CD4-positive, alpha-beta T cell treated with Interleukin-10 for 1 hour (primary cell): ENCODE measurements around the gene NGFR.

Experiments used
- DNase-seq: peaks from one replicate; pipeline ENCODE4 v3.0.0-alpha.2; 2020

Gene NGFR

DNA sequence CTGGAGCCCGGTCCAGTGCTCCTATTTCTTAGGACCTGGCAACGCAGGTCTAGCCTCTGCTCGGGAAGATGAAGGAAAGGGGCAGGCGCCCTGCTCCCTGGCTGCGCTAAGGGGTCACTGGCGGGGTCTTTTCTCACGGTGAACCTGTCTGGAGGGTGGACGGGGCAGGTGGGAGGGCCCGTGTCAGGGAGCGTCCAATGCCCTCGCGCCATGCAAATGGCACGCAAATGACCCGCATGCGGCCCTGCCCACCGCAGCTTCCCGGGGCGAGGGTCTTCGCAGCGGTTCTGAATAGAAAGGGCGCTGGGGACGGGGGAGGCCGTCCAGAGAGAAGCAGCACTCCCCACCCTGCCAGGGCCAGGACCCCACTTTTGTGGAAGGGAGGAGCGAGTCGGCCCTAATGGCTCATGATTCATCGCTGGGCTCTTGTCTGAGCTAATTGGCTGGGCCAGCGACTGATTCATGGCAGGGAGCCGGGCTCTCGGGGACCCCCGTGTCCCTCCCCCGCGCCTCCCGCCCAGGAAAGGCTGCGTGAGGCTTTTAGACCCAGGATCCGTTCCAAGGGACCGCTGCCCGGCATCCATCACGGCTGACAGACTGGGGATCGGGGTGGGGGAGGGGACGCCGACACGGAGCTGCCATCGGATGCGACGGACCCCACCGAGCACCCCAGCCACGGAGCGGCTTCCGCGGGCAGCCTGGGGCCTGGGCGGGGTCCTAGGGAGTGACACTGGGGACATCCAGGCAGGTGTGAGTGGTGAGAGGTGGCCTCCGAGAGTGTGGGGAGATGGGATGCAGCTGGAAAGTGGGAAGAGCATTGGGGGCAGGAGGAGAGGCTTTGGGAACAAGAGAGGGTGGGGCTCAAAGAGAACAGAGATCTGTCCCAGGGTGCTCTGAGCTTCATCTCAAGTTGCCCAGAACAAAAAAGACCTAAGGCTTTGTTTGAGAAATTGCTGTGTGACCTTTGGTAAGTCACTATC, 25.0 kb upstream of the NGFR start:
- DNase-seq = no peak

DNA sequence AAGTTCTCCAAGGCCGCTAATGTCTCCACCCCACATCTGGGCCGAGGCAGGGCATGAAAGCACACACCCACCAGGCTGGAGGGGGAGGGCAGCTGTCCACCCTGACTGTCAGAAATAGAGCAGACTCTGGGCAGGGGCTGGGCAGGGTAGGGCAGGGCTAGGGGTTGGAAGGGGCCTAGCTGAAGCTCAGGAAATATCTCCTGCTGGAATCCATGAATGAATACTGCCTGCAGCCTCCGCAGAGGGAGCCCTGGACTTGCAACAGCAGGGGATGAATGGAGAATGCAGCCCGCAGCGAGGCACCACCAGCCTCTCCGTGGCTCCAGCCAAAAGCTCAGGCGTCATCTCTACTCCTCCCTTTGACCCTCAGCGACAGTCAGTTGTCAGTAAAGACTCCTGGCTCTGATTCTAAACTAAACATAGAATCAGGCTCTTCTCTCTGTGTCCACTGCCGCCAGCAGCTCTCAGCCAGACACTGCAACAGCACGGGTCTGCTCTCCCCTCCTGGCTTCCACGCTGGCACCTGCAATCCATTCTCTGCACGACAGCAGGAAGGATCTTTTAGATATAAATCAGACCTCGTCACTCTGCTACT, 23.9 kb upstream of the NGFR start:
- no peak for DNase-seq

DNA sequence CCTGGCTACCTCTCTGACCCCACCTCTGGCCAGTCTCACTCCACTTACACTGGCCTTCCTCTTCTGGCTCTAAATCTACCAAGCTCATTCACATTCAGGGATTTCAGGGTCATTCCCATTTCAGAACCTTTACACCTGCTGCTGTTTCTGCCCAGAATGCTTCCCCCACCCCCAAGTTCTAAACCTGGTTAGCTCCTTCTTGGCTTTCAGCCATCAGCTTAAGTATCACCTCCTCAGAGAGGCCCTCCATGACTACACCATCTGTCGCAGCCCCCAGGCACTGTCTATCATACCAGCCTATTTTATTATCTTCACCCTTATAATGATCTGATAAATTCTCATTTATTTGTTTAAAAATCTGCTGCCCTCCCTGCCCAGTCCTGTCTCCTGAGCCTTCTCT, 23.3 kb upstream of the NGFR start:
- DNase-seq = no peak

DNA sequence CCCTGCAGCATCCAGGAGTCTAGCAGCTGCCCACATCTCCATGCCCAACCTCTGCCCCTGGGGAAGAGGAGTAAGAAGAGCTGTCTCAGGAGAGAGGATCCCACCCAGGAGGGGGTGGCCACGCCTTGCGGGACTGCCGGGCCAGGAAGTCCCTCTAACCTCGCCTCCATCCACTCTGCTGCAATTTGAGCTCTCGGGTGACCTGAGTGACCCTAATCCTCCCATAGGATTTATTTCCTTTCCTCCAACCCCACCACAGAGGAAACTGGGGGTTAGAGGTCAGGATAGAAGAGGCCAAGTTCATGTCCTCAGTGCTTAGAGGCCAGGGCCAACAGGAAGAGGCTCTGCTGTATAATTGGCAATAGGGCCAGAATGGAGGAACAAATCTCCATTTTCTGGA, 22.6 kb upstream of the NGFR start:
- no peak for DNase-seq

DNA sequence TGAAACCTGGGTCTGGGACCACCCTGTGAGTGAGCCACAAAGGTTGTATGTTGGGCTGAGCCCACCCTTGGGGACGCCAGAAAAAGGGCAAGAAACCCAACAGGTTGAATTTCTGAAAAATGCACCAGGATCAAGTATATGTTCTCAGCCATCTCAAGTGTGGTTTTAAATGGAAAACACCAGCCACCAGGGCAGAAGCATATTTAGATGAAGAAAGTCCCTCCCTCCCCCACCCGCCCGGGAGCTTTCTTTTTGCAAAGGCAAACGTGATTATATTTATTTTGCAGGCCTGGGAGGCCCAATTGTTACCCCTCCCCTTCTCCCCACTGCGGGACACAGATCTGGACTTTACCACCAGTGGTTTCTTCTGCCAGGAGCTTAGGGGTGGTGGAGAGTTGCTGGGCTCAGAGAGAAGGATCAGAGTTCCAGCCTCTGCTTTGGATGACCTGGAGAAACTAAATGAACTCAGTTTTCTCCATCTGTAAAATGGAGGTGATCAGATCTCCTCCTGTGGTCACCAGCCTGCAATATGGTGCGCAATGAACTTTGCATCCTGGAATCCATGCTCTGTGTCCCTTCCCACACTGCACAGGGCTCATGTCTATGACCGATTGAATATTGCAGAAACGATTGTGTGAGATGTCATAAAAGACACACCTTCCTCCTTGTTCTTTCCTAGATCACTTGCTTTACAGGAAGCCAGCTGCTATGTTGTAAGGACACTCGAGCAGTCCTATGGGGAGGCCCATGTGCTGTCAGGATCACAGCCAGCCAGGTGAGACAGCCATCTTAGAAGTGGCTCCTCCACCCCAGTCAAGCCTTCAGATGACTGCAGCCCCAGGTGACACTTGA, 21.0 kb upstream of the NGFR start:
- no peak for DNase-seq

DNA sequence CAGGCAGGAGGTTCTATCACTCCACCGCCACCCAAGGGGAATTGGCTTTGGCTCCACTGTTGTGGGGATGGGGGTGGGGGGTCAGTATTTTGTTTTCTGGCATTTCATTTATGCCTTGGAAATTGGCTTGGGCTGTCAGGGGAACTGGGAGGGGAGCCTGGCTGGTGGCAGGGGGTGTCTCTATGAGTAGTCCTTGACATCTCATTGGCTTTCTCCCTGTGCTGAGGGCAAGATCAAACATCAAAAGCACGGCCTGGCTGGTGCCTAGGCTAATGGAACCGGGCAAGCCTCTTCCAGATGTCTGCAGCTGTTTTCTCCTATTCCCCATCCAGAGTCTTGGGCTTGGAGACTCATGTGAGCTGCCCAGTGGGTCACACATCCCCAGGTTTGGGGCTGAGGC, 17.4 kb upstream of the NGFR start:
- no peak for DNase-seq

DNA sequence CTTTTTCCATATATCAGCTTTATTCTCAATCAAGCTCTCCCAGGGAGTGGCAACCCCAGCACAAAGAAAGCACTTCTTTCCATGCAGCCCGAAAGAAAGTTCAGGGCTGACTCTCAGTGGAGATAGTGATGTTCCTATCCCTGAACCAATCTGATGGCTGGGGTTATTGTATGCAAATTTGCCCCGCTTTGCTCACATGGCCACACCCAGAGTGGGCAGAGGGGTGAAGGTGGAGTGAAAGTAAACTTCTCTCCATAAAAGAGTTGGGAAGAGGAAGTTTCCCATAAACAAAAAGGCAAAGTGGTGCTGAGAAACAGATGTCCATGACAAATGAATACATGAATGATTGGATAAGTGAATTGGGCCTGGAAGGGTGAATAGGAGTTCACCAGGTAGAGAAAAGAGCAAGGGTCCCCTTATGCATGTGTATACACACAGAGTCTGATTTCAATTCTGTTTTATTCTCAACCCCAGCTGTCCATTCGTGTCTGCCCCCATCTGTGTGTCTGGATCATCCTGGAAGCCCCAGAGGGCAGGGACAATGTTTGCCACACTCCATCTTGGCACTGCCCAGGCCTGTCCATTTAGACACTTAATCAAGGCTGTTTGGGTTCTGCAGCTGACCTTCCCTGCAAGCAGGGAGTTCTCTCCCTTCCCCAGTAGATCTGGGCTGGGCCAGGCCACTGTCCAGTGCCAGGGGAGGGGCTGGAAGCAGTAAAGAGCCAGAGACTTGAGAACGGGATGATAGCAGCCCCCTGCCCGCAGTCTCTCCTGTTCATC, 14.1 kb upstream of the NGFR start:
- no peak for DNase-seq

DNA sequence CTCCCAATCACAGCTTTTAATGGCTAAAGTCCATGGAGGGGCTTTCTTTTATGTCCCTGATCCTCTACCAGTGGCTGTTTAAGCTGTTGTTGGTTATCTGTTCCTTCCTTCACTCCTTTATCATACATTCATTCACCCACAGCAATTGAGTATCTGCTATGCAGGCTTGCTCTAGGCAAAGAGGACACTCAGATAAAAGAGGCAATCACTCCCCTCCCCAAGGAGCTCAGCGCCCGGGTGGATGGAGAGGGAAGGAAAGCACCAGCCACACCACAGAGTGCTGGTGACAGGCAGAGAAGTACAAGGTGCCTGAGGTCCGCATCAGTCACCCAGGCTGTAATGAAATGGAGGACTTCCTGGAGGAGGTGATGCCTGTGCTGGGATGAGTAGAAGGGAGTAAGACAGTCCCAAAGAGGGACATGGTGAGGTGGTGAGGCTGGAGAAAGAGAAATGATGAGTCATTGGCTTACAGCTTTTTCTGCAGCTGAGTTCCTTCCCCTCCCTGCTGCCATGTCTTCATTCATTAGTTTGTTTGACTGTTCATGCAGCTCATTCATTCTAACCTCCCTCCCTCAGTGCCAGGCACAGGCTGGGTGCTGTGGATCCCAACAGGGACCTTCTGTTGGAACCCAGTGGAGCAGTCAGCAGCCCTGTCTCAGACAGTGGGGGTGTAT, 12.8 kb upstream of the NGFR start:
- no peak for DNase-seq

DNA sequence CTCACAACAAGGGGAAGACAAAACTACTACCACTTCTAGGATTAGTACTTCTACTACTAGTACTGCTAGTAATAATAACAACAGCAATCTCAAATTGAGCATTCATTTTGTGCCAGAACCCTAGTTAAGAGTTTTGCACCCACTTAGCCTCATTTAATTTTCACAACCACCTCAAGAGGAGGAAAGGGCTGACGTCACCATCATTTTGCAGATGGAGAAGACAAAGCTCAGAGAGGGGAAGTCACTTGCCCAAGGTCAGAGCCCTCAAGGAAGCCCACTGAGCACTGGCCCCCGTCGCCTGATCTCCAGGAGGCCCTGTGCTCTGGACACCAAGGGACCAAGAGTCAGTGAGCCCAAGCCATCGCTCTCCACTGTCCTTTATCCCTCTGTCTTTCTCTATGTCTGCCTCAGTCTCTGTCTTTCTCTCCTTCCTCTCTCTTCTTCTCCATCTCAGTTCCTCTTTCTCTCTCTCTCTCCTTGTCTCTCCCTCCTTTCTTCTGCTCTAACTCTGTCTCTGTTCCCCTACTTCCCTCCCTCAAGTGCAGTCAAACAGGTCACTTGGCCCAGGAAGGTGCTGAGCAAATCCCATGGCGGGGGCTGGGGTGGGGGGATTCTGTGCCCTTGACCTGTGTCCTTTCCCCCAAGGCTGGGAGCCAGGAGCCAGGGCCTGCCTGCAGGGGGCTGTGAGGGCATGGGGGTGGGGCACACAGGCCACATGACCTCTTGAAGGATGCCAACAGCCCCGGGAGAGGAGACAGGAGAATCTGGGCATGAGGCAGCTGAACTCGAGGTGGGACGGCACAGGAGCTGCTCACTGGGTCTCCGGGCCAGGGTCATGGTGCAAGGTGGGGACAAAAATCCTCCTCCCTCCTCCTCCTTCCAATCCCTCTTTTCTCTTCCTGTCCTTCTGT, 11.2 kb upstream of the NGFR start:
- no peak for DNase-seq

DNA sequence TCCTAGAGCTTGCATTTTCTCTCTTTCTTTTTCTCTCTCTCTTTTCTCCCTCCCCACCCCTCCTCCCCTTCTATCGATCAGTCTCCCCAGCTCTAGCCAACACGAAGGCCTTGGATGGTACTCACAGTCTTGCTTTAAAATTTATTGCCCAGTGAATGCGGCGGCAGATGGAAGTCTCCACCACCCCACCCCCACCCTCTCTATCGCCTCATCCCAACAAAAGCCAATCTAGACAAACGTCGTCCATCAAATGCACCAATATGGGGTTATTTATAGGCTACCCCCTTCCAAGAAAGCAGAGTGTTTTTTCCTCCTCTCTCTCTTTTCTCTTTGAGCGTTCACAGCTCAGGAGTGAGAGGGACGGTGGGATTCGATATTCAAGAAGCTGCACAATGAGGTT, 10.5 kb upstream of the NGFR start:
- DNase-seq = no peak

DNA sequence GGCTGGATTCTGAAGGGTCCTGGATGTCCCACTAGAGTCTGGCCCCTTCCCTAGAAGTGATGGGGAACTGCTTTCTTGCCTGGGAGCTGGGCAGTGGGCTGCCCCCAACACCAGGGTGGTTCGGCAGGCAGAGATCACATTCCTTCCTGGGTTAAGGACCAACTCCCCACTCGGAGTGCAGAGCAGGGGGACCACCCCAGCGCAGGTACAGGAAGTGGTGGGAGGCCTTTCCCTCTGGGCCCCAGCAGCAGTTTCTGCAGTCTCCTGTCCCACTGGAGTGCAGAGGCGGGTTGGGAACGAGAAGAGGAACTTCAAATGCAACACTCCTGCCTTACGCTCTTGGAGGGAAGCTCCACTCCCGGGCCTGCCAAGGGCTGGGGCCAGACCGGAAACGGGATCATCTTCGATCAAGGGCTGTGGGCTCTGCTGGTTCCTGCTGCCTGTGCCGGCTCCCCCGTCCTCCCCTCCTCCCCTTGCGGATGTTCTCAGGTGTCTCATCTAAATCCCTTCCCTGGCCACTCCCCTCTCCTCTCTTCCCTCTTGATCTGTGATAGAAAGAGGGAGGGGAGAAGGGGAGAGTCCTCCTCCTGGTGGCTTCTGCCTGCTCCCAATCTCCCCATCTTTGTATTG, 9.0 kb upstream of the NGFR start:
- DNase-seq = no peak

DNA sequence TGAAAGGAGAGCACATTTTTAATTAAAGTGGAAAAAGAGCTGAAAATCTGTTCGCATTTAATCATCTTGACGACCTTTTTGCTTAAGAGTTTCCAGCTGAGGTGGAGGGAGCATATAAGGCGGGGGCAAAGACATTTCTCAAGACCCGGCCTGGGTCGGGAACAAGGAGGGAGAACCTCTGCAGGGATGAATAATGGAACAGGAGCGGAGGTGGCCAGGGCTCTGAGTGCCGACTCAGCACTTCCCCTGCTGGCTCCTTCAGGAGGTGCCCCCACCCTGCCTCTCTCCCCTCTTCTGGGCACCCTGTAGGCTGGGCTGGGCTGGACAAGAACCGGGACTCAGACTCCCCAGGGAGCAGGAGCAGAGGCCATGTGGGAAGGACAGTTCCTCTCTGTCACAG, 7.9 kb upstream of the NGFR start:
- DNase-seq = no peak

DNA sequence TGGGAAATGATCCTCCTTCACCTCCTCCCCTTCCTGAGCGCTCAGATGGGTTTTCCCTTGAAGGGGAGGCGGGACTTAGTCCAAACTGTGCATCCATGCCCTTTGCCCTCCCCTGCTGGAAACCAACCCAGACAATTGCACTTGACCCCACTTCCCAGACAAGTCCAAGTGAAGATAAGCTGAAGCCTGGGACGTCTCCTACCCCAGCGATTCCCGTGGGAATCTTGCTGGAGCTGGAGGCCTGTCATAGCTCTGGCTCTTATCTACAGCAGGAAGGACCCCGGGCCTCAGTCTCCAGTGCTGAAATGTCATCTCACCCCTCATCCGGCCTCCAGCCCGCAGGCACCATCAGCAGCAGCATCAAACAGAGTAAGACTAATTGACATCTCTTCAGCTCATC, 6.5 kb upstream of the NGFR start:
- no peak for DNase-seq

DNA sequence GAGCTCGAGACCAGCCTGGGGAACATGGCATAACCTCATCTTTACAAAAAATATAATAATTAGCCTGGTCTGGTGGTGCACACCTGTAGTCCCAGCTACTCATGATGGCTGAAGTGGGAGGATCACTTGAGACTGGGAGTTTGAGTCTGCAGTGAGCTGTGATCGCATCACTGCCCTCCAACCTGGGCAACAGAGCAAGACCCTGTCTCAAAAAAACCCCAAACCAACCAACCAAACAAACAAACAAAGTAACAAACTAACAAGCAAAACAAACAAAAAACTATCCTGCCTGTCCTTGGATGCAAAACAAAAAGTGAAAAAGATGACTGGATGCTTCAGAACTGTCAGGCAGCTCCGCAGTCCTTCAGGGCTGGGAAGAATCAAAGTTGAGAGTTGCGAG, 5.7 kb upstream of the NGFR start:
- no peak for DNase-seq

DNA sequence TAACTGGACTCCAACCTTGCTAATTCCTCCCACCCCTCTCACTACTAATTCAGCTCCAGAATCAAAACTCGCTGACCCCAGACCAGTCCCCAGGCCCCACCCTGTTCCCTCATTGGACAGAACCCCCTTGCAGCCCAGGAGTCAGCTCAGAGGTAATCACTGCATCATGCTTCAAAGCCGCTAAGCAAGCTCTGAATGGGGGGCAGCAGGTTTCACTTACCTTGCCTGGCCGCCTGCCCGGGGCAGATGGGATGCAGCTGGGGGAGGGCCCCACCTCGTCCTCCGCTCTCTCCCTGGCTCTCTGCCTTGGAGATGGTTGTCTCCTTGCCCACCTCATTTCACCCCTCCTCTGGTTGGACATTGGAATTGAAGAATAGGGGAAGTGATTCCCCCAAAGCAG, 4.8 kb upstream of the NGFR start:
- DNase-seq = no peak

DNA sequence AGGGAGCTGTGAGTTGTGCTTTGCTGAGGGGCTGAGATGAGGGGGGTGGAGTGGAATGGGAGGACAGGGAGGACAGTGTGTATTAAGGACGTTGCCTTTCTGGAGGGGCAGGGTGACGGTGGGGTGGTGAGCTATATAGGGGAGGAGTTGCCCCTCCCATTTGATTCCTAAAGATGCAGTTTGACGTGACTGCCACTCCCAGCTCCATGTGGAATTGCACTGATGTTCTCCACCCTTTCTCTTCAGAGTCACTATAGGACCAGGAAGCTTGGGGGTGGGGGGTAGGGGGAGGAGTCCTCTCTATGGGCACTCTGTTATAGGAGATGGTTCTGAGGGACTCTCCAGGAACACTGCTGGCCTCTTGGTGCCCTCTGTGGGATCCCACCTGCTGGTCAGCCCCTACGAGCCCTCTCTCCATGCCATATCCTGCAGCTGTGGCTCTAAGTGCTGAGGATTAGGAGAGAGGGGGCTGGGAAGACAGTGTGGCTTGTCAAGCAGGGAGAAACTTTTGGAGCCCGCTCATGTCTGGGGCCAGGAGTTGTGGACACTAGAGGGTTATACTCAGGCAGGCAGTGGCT, 3.8 kb upstream of the NGFR start:
- DNase-seq = no peak

DNA sequence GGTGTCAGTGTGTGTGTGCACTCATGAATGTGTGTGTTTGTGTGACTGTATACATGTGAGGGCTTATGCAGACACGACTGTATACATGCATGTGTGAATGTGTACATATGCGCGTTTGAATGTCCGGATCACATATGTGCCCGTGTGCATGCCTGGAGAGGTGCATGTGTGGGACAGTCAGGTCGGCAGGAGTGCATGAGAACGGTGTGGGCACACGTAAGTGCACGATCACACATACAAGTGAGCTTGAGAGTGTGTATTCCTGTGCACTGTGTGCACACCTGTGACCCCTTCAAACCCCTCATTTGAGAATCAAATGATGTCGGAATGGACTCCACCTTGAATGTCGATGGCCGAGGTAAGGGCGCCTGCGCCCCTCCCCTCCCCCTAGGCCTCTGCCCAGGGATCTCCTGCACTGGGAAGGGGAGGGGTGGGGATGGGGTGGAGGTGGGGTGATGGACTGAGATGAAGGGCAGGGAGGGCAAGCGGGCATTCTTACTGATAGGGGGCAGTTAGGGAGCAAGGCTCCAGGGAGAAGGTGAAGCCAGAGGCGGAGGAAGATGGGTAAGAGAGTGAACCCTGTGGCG, 601 bp upstream of the NGFR start:
- DNase-seq = no peak

DNA sequence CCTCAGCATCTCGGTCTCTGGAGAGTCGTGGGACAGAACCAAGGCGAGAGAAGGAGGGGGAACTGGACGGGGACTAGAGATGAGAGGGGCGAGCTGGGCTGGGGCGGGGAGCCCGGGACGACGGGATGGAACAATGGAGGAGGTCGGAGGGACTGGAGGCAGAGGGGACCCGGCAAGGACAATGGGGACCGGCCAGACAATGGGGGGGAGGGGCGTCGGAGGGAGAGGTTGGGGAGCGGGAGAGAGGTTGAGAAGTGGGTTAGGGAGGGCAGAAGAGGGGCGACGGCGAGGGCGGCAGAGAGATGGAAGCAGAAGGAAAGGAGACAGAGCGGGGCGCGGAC, 719 bp downstream of the NGFR start:
- no peak for DNase-seq

DNA sequence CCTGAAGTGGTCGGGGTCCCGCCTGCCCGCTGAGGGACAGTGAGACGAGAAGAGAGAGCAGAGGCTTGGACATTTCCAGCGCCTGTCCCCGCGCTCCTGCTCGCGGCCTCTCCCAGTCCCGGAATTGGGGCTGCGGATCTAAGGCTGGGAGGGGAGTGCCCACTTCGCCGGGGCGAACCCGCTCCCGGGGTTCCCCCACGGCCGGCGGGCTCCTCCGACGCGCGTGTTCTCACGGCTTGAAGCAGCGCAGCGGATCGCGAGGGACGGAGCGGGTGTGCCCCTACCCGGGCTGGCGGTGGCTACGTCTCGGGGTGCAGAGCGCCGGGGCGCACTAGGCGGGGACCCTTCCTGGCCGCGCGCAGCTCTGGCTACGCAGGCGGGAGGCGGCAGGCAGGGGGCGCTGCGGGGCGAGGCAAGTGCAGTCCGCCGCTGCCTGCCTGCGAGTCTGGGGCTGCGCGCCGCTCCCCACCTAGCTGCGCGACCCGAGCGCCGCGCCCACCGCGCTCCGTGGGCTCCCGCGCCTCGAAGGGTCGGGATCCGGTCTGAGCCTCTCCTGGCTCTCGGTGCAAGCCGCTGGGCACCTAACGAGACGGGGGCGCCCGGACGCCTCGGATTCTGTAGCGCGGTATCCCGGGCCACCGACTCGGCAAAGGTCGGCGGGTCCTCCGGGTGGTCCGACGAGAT, 1.2 kb downstream of the NGFR start:
- peak; percentile 83 for DNase-seq

DNA sequence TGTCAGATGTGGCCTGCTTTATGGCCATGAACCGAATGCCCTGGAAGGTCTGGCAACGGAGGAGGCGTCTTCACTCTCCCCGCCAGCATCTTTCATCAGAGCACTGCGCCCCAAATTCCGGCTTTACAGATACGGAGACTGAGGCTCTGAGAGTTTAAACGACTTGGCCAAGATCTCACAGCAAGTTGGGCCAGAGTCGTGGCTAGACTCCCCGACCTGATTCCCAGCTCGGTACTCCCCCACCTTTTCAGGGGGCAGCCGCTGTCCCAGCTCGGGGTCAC, 1.7 kb downstream of the NGFR start:
- DNase-seq = no peak
